HUDEP-2 (cell line): Measurements from ENCODE around the gene HTRA2.

Experiments
- DNase-seq, 76 experiments: peaks; one replicate each; lab custom pipeline; 2025; ENCODE audit not compliant: unreplicated experiment in 76 of 76; lab: John Stamatoyannopoulos, UW

HTRA2 gene

GRCh38 chr2:74581463-74581862, 51.7 kb downstream of the HTRA2 start:
- no peak for DNase-seq

DNA sequence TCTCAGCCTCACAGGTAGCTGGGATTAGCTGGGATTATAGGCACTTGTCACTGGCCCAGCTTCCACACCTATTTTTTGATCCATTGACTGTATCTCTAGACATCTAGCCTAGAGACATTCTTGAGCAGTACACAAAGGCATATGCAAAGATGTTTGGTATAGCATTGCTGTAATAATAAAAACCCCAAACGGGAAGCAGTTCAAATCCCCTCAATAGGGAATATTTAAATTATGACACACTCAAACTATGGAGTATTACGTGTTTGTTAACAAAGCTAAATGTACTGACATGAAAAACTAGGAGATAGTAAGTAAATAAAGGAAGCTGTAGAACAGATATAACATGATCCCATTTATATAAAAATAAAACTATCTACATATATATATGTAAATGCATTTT, 52.5 kb downstream of the HTRA2 start:
- no peak for DNase-seq
